RWPE1 (cell line): ENCODE results near the gene FKRP.
"Not testable (repeated sequence)": the region's sequence is repeated elsewhere in the genome, so short reads cannot be mapped to it uniquely, and the experiment has no call there.

Source experiments
- CTCF ChIA-PET: fragments of 350-600 bp; sonication (Branson Sonifier 250); formaldehyde crosslinking; extraction: SDS; loops from one replicate; lab custom pipeline; 2021; lab: Yijun Ruan, JAX
- POLR2A ChIA-PET: fragments of 400-600 bp; formaldehyde crosslinking; extraction: SDS; loops from one replicate; lab custom pipeline; 2020; ENCODE audit warnings: antibody characterized with exemption; ENCODE audit not compliant: low non-redundant PET; lab: Yijun Ruan, JAX
- DNase-seq: peaks from one replicate; pipeline ENCODE4 v3.0.0; 2012; ENCODE audit warnings: low spot score
- H3K27ac ChIP-seq: fragments of 450-650 bp; 2 replicates; pipeline ENCODE4 v1.5.1; 2017
- CTCF ChIP-seq: fragments of 450-650 bp; conservative IDR thresholded peaks from 2 replicates; pipeline ENCODE4 v1.5.1; 2017; ENCODE audit warnings: low read depth, mild to moderate bottlenecking

Gene FKRP

GRCh38 chr19:46704379-46705076, 41.3 kb upstream of the FKRP start:
- H3K27ac ChIP-seq: no peak overlapping the region
- DNase-seq: peak; percentile 33
- POLR2A ChIA-PET: no interaction called here
- peak; percentile 85 for TF ChIP-seq CTCF
- CTCF ChIA-PET: interaction anchor here (0.5 to 1.9 kb wide), 17 partner anchors 8 to 1568 kb away, joined by 3 to 11 read pairs (median 4); partner anchors contain the start of genes CALM3, DACT3 and PTGIR

- no peak for TF ChIP-seq CTCF
- CTCF ChIA-PET: no interaction called here
- no peak for DNase-seq
- POLR2A ChIA-PET: no interaction called here
- peak overlapping the region; percentile 38 for H3K27ac ChIP-seq
Measured at GRCh38 chr19:46710687-46711086, 35.2 kb upstream of the FKRP start.

- POLR2A ChIA-PET, DNase-seq: not testable (repeated sequence)
- H3K27ac ChIP-seq: peak overlapping the region; percentile 93
- CTCF ChIA-PET: interaction anchor here (1.2 kb wide), 1 partner anchor 9 kb away, joined by 5 read pairs; no protein-coding TSS in a partner anchor
Measured at GRCh38 chr19:46712768-46713338, 33.0 kb upstream of the FKRP start.

GRCh38 chr19:46713781-46714443, 31.9 kb upstream of the FKRP start:
- peak; percentile 99 for DNase-seq
- TF ChIP-seq CTCF: no peak
- ChIA-PET CTCF (interaction anchor here (1.3 kb wide), 1 partner anchor 10 kb away, joined by 11 read pairs; no protein-coding TSS in a partner anchor), POLR2A (interaction anchor here (0.7 kb wide), 1 partner anchor 931 kb away, joined by 4 read pairs; the partner anchor contains the start of gene DMPK)
- H3K27ac ChIP-seq: peak overlapping the region; percentile 93

GRCh38 chr19:46714444-46715106, 31.3 kb upstream of the FKRP start:
- TF ChIP-seq CTCF: no peak
- peak overlapping the region; percentile 93 for H3K27ac ChIP-seq
- ChIA-PET POLR2A (interaction anchor here (0.7 kb wide), 1 partner anchor 932 kb away, joined by 4 read pairs; the partner anchor contains the start of gene DMPK), CTCF (interaction anchor here (1.3 kb wide), 1 partner anchor 10 kb away, joined by 11 read pairs; no protein-coding TSS in a partner anchor)
- no peak for DNase-seq

- TF ChIP-seq CTCF: no peak
- peak overlapping the region; percentile 93 for H3K27ac ChIP-seq
- CTCF ChIA-PET: interaction anchor here (1.7 kb wide), 1 partner anchor 13 kb away, joined by 7 read pairs; no protein-coding TSS in a partner anchor
- DNase-seq: peak; percentile 25
- POLR2A ChIA-PET: no interaction called here
Measured at GRCh38 chr19:46715620-46715974, 30.3 kb upstream of the FKRP start.
